RWPE2 (cell line): Measurements from ENCODE around the gene ACADSB.

Experiments used
- ATAC-seq: fragments of 200-7000 bp; cut with Tn5 transposase; 3 replicates; pipeline ENCODE4 v1.9.1; 2021; ENCODE audit warnings: low read depth
- DNase-seq: peaks from one replicate; pipeline ENCODE4 v3.0.0-alpha.2; 2020; ENCODE audit warnings: low spot score
- H3K27ac ChIP-seq: fragments of 450-650 bp; 2 replicates; pipeline ENCODE4 v1.5.1; 2017; ENCODE audit warnings: mild to moderate bottlenecking; ENCODE audit not compliant: poor library complexity, severe bottlenecking
- H3K27me3 ChIP-seq: fragments of 250-450 bp; sonication (Bioruptor Pico); 2 replicates; pipeline ENCODE4 v1.5.1; 2021; ENCODE audit warnings: mild to moderate bottlenecking, moderate library complexity; ENCODE audit not compliant: insufficient read depth, poor library complexity, severe bottlenecking
- H3K36me3 ChIP-seq: fragments of 250-450 bp; sonication (Bioruptor Pico); 2 replicates; pipeline ENCODE4 v1.5.1; 2020; ENCODE audit warnings: low read depth, mild to moderate bottlenecking, moderate library complexity
- H3K4me1 ChIP-seq: fragments of 250-450 bp; sonication (Bioruptor Pico); 2 replicates; pipeline ENCODE4 v1.5.1; 2021; ENCODE audit warnings: mild to moderate bottlenecking, moderate library complexity; ENCODE audit not compliant: insufficient read depth, poor library complexity, severe bottlenecking
- H3K4me3 ChIP-seq: fragments of 250-450 bp; sonication (Bioruptor Pico); 2 replicates; pipeline ENCODE4 v1.5.1; 2021; ENCODE audit warnings: mild to moderate bottlenecking, moderate library complexity; ENCODE audit not compliant: severe bottlenecking
- H3K9me3 ChIP-seq: fragments of 250-450 bp; sonication (Bioruptor Pico); 2 replicates; pipeline ENCODE4 v1.5.1; 2021; ENCODE audit warnings: mild to moderate bottlenecking, moderate library complexity; ENCODE audit not compliant: severe bottlenecking
- TF ChIP-seq, protein P1 (sequence below): fragments of 450-650 bp; IDR thresholded peaks from one replicate; pipeline ENCODE4 v1.5.1; 2017; ENCODE audit warnings: mild to moderate bottlenecking, moderate library complexity; ENCODE audit not compliant: poor library complexity, severe bottlenecking

ACADSB gene

DNA sequence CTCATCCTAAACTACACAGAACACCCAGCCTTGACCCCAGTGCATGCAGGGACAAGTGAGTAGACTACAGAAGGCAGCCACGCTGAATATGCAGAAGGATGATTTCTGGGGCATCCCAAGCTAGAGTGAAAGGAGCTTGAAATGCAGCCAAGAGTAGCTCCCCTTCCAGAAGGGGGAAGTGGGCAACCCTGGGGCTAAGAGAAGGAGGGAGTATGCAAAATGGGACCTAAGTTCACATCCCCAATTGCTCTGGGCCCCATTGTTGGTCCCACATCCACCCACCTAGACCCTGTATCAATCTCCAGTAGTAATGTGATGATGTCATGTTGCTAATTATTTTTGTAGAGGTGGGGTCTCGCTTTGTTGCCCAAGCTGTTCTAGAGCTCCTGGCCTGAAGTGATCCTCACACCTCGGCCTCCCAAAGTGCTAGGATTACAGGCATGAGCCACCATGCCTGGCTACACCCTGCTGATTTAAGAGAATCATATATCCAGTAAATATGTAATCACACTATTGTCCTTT lies 34.2 kb upstream of the ACADSB start:
- Histone ChIP-seq H3K4me3 (no peak overlapping the region), H3K4me1 (no peaks in the 10 kb centered on the region), H3K27ac (no peak overlapping the region), H3K36me3 (no peaks in the 10 kb centered on the region), H3K9me3 (no peaks in the 10 kb centered on the region), H3K27me3 (no peaks in the 10 kb centered on the region)
- TF ChIP-seq, protein P1, sequence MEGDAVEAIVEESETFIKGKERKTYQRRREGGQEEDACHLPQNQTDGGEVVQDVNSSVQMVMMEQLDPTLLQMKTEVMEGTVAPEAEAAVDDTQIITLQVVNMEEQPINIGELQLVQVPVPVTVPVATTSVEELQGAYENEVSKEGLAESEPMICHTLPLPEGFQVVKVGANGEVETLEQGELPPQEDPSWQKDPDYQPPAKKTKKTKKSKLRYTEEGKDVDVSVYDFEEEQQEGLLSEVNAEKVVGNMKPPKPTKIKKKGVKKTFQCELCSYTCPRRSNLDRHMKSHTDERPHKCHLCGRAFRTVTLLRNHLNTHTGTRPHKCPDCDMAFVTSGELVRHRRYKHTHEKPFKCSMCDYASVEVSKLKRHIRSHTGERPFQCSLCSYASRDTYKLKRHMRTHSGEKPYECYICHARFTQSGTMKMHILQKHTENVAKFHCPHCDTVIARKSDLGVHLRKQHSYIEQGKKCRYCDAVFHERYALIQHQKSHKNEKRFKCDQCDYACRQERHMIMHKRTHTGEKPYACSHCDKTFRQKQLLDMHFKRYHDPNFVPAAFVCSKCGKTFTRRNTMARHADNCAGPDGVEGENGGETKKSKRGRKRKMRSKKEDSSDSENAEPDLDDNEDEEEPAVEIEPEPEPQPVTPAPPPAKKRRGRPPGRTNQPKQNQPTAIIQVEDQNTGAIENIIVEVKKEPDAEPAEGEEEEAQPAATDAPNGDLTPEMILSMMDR: no peak
- DNase-seq (no peak), ATAC-seq (no peak)

DNA sequence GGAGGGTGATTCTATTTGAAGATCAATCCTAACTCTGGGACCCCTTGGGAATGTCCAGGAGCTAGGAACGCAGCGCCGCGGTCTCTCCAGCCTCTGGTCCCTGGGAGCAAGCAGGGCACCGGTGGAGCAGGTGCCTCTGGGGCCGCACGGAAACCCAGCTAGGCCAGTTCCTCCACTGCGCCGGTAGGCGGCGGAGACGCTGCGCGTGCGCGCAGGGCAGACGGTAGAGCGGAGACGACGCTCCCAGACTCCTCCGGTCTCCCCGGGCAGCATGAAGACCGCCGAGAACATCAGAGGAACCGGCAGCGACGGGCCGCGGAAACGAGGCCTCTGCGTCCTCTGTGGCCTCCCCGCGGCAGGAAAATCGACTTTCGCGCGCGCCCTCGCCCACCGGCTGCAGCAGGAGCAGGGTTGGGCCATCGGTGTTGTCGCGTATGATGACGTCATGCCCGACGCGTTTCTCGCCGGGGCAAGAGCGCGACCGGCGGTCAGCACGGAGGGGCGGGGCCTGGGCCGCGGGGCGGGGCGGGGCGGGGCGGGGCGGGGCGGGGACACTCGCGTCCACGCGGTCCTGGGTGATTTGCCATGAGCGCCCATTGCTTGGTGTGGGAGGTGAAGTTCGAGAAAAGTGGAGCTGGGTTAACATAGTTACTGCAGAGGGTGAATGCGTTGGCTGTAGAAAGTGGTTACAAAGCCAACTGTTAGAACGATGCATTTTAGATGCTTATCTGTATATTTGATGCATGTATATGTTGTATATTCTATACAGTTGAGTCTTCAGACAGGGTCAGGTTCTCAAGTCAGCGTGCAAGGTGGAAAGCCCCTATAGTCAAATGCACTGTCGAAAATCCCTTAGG lies 28.4 kb upstream of the ACADSB start, which contains the start of gene PSTK:
Gene PSTK (plus strand): TSS at position 193 of the 857 bp plus-strand sequence. CDS start 79 bp downstream, at position 272.
- Histone ChIP-seq H3K27ac (peak within 1 kb of the TSS; percentile 32), H3K36me3 (no peaks in the 10 kb centered on the region), H3K4me3 (peak within 1 kb of the TSS; percentile 66), H3K4me1 (peaks cover 7% of the 10 kb centered on the region), H3K9me3 (no peaks in the 10 kb centered on the region), H3K27me3 (no peaks in the 10 kb centered on the region)
- ATAC-seq: peak; percentile 96
- DNase-seq: peak; percentile 89
- TF ChIP-seq, protein P1: peak; percentile 79

- H3K4me3 ChIP-seq: peak overlapping the region; percentile 66
- no peaks in the 10 kb centered on the region for H3K27me3 ChIP-seq
- DNase-seq: no peak
- H3K36me3 ChIP-seq: no peaks in the 10 kb centered on the region
- no peak for ATAC-seq
- TF ChIP-seq, protein P1: no peak
- H3K4me1 ChIP-seq: peaks cover 7% of the 10 kb centered on the region
- no peaks in the 10 kb centered on the region for H3K9me3 ChIP-seq
- peak overlapping the region; percentile 32 for H3K27ac ChIP-seq
Measured at GRCh38 chr10:122981066-122981464, 27.7 kb upstream of the ACADSB start.

- Histone ChIP-seq H3K4me3 (no peak overlapping the region), H3K9me3 (no peaks in the 10 kb centered on the region), H3K4me1 (peaks cover 7% of the 10 kb centered on the region), H3K27ac (no peak overlapping the region), H3K36me3 (peaks cover 4% of the 10 kb centered on the region; the same call in 1 of the 2 replicates), H3K27me3 (no peaks in the 10 kb centered on the region)
- TF ChIP-seq, protein P1: no peak
- DNase-seq (no peak), ATAC-seq (no peak)
Measured at GRCh38 chr10:122983898-122984297, 24.9 kb upstream of the ACADSB start.
